ENCODE measurements around the gene PPP3CA. TPM values are rescaled to one million over a fixed set of nuclear protein-coding genes. Genes with fewer than 3 reads are reported as not detected.

Gene PPP3CA
- total RNA-seq, 1 experiment from 2014 or later: 15.5 TPM

DNA sequence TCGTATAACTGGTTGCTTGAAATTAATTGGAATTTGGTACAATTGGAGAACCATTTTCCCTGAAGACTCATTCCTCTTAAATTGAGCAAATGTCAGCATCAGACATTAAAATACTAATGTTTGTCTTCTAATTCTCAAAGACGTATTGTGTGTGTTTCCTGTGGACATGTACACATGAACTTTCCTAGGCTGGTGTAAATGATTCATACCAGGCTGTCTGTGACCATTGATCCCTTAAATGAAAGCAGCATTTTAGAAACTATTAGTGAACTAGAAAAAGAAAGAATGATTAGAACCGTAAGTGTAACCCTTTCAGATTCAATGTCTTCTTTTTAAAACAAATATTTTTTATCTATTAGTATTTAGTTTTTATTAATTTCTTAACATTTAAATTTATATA lies 332.9 kb downstream of the PPP3CA start:
- Histone ChIP-seq H2AFZ (ENCODE audit: low read length) (no peak overlapping the region), H3K4me1 (ENCODE audit: insufficient read depth, low read length) (peaks cover 3% of the 10 kb centered on the region), H4K20me1 (ENCODE audit: low read length) (no peaks in the 10 kb centered on the region), H3K9me2 (replicated peaks; ENCODE audit: low read length) (no peaks in the 10 kb centered on the region), H3K4me3 (ENCODE audit: low read length) (no peak overlapping the region), H3K36me3 (ENCODE audit: low read depth, low read length) (no peaks in the 10 kb centered on the region), H3K9me3 (ENCODE audit: low read length) (no peaks in the 10 kb centered on the region), H3K9ac (ENCODE audit: low read length) (no peak overlapping the region), H3K79me2 (ENCODE audit: low read length) (no peaks in the 10 kb centered on the region), H3F3A (ENCODE audit: low read length, unreplicated experiment) (no peaks in the 10 kb centered on the region), H3K27me3 (ENCODE audit: low read length) (no peaks in the 10 kb centered on the region), H3K4me2 (ENCODE audit: low read length) (no peak overlapping the region), H3K27ac (ENCODE audit: low read length) (no peak overlapping the region)
- no TSS peak for BruUV-seq (replicated peaks)
- no peak for DNase-seq
- ATAC-seq: no peak
- POLR2A ChIA-PET (ENCODE audit: unreplicated experiment): interaction anchor here (0.6 kb wide), 1 partner anchor 37 kb away, joined by 12 read pairs; no protein-coding TSS in a partner anchor
- intact Hi-C loops (cut with micrococcal nuclease): no loop called here
- CTCF ChIA-PET: no interaction called here
- no peak for TF ChIP-seq EZH2 (IDR thresholded peaks at IDR 0.05; ENCODE audit: low read length, unreplicated experiment)
- TF ChIP-seq, protein P1, sequence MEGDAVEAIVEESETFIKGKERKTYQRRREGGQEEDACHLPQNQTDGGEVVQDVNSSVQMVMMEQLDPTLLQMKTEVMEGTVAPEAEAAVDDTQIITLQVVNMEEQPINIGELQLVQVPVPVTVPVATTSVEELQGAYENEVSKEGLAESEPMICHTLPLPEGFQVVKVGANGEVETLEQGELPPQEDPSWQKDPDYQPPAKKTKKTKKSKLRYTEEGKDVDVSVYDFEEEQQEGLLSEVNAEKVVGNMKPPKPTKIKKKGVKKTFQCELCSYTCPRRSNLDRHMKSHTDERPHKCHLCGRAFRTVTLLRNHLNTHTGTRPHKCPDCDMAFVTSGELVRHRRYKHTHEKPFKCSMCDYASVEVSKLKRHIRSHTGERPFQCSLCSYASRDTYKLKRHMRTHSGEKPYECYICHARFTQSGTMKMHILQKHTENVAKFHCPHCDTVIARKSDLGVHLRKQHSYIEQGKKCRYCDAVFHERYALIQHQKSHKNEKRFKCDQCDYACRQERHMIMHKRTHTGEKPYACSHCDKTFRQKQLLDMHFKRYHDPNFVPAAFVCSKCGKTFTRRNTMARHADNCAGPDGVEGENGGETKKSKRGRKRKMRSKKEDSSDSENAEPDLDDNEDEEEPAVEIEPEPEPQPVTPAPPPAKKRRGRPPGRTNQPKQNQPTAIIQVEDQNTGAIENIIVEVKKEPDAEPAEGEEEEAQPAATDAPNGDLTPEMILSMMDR (conservative IDR thresholded peaks at IDR 0.05; ENCODE audit: low read depth, low read length): no peak
- TF ChIP-seq EZH2phosphoT487 (IDR thresholded peaks at IDR 0.05; ENCODE audit: borderline replicate concordance, low read length): no peak

DNA sequence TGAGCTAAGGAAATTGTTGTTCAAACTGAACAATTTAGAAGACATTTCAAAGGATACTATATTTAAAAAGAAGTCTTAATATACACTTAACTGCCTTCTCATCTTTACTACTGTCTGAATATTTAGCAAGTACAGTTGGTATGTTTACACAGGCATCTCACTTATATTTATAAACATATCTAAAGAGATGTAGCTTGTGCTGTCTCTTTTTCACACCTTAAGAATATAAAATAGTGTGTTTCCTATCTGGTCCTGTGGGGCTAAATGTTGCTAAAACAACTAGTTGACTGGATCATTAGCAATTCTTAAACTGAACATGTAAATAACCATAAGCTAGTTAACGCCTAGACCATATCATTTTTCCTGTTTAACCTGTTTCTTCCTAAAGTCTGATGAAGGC lies 336.3 kb downstream of the PPP3CA start:
- intact Hi-C loops (cut with micrococcal nuclease): no loop called here
- no peaks in the 10 kb centered on the region for H3K36me3 ChIP-seq (ENCODE audit: low read depth, low read length)
- no peak overlapping the region for H3K4me2 ChIP-seq (ENCODE audit: low read length)
- no peak overlapping the region for H2AFZ ChIP-seq (ENCODE audit: low read length)
- no peaks in the 10 kb centered on the region for H3K27me3 ChIP-seq (ENCODE audit: low read length)
- H3K79me2 ChIP-seq (ENCODE audit: low read length): no peaks in the 10 kb centered on the region
- no peaks in the 10 kb centered on the region for H3F3A ChIP-seq (ENCODE audit: low read length, unreplicated experiment)
- POLR2A ChIA-PET (ENCODE audit: unreplicated experiment): interaction anchor here (0.6 kb wide), 1 partner anchor 34 kb away, joined by 3 read pairs; no protein-coding TSS in a partner anchor
- H3K9me3 ChIP-seq (ENCODE audit: low read length): no peaks in the 10 kb centered on the region
- H3K4me1 ChIP-seq (ENCODE audit: insufficient read depth, low read length): no peaks in the 10 kb centered on the region
- DNase-seq (no peak), ATAC-seq (no peak)
- H3K4me3 ChIP-seq (ENCODE audit: low read length): no peak overlapping the region
- no peak overlapping the region for H3K27ac ChIP-seq (ENCODE audit: low read length)
- no peaks in the 10 kb centered on the region for H4K20me1 ChIP-seq (ENCODE audit: low read length)
- no peaks in the 10 kb centered on the region for H3K9me2 ChIP-seq (replicated peaks; ENCODE audit: low read length)
- BruUV-seq (replicated peaks): no TSS peak
- CTCF ChIA-PET: no interaction called here
- TF ChIP-seq, protein P1 (conservative IDR thresholded peaks at IDR 0.05; ENCODE audit: low read depth, low read length): no peak
- TF ChIP-seq EZH2 (IDR thresholded peaks at IDR 0.05; ENCODE audit: low read length, unreplicated experiment) (no peak), EZH2phosphoT487 (IDR thresholded peaks at IDR 0.05; ENCODE audit: borderline replicate concordance, low read length) (no peak)
- H3K9ac ChIP-seq (ENCODE audit: low read length): no peak overlapping the region

- H2AFZ ChIP-seq (ENCODE audit: low read length): no peak overlapping the region
- H3K4me3 ChIP-seq (ENCODE audit: low read length): no peak overlapping the region
- ChIA-PET CTCF (no interaction called here), POLR2A (ENCODE audit: unreplicated experiment) (no interaction called here)
- H3K36me3 ChIP-seq (ENCODE audit: low read depth, low read length): no peaks in the 10 kb centered on the region
- H3K9ac ChIP-seq (ENCODE audit: low read length): no peak overlapping the region
- H3K79me2 ChIP-seq (ENCODE audit: low read length): no peaks in the 10 kb centered on the region
- H3F3A ChIP-seq (ENCODE audit: low read length, unreplicated experiment): no peaks in the 10 kb centered on the region
- no peak for ATAC-seq
- intact Hi-C loops (cut with micrococcal nuclease): no loop called here
- TF ChIP-seq EZH2 (IDR thresholded peaks at IDR 0.05; ENCODE audit: low read length, unreplicated experiment) (no peak), EZH2phosphoT487 (IDR thresholded peaks at IDR 0.05; ENCODE audit: borderline replicate concordance, low read length) (no peak)
- TF ChIP-seq, protein P1 (conservative IDR thresholded peaks at IDR 0.05; ENCODE audit: low read depth, low read length): no peak
- no TSS peak for BruUV-seq (replicated peaks)
- no peaks in the 10 kb centered on the region for H4K20me1 ChIP-seq (ENCODE audit: low read length)
- no peak overlapping the region for H3K27ac ChIP-seq (ENCODE audit: low read length)
- DNase-seq: no peak
- no peak overlapping the region for H3K4me2 ChIP-seq (ENCODE audit: low read length)
- H3K9me3 ChIP-seq (ENCODE audit: low read length): no peaks in the 10 kb centered on the region
- no peaks in the 10 kb centered on the region for H3K9me2 ChIP-seq (replicated peaks; ENCODE audit: low read length)
- no peaks in the 10 kb centered on the region for H3K27me3 ChIP-seq (ENCODE audit: low read length)
- no peaks in the 10 kb centered on the region for H3K4me1 ChIP-seq (ENCODE audit: insufficient read depth, low read length)
These were observed 337.9 kb downstream of the PPP3CA start for GRCh38 chr4:101009471-101009870.
